H1 (cell line): Measurements from ENCODE around the gene DNAJA3. TPM values are rescaled to one million over a fixed set of nuclear protein-coding genes. Genes with fewer than 3 reads are reported as not detected.

Experiments
- CTCF ChIA-PET: fragments of 300-600 bp; sonication (Branson Sonifier 250); formaldehyde crosslinking; loops from one replicate; lab custom pipeline; 2021; ENCODE audit not compliant: partially characterized antibody; lab: Charles Lee
- POLR2A ChIA-PET: fragments of 300-600 bp; sonication (Branson Sonifier 250); formaldehyde crosslinking; loops from one replicate; lab custom pipeline; 2021; ENCODE audit warnings: inconsistent platforms; ENCODE audit not compliant: partially characterized antibody; lab: Charles Lee
- DNase-seq, 2 experiments: peaks; one replicate each; pipeline versions ENCODE4 v3.0.0 to v3.0.0-alpha.2; 2010 to 2022; ENCODE audit warnings: low spot score in 2 of 2, low read depth in 1 of 2, mixed read lengths in 1 of 2
- FAIRE-seq: peaks from 2 replicates; lab custom pipeline; 2011; peaks lifted over from hg19 to GRCh38; lab: Jason Lieb, UNC
- H2AFZ ChIP-seq: 2 replicates; pipeline ENCODE4 v1.8.1; 2012; ENCODE audit warnings: low read length, inconsistent platforms
- H2AK5ac ChIP-seq: 2 replicates; pipeline ENCODE4 v1.6.1; 2013; ENCODE audit warnings: low read depth, low read length
- H2BK120ac ChIP-seq: replicated peaks from 2 replicates; pipeline ENCODE3; 2013; ENCODE audit warnings: low read depth, low read length, inconsistent platforms
- H2BK12ac ChIP-seq: 2 replicates; pipeline ENCODE4 v1.6.1; 2013; ENCODE audit warnings: low read depth, low read length
- H2BK15ac ChIP-seq: 2 replicates; pipeline ENCODE4 v1.6.1; 2013; ENCODE audit warnings: low read length
- H2BK20ac ChIP-seq: 2 replicates; pipeline ENCODE4 v1.6.1; 2013; ENCODE audit warnings: low read length
- H2BK5ac ChIP-seq: 2 replicates; pipeline ENCODE4 v1.6.1; 2013; ENCODE audit warnings: low read depth, low read length
- H3K14ac ChIP-seq: 2 replicates; pipeline ENCODE4 v1.6.1; 2013; ENCODE audit warnings: inconsistent platforms; ENCODE audit not compliant: insufficient read length
- H3K18ac ChIP-seq: 2 replicates; pipeline ENCODE4 v1.6.1; 2013; ENCODE audit warnings: low read length; ENCODE audit errors: extremely low read depth
- H3K23ac ChIP-seq: 2 replicates; pipeline ENCODE4 v1.6.1; 2013; ENCODE audit warnings: inconsistent platforms; ENCODE audit not compliant: insufficient read length
- H3K23me2 ChIP-seq: 2 replicates; pipeline ENCODE4 v1.6.1; 2013; ENCODE audit warnings: low read depth, low read length
- H3K27ac ChIP-seq: 2 replicates; pipeline ENCODE4 v1.6.1; 2011; ENCODE audit warnings: low read depth, low read length, inconsistent platforms
- H3K27me3 ChIP-seq, 4 experiments: replicated peaks in 1 of 4; 1 replicate in 1 of 4; 2 replicates in 3 of 4; pipeline versions ENCODE4 v1.6.1 to v1.8.1; 2011 to 2013; ENCODE audit warnings: low read length in 3 of 4, mild to moderate bottlenecking in 3 of 4, inconsistent platforms in 2 of 4, mixed read lengths in 2 of 4, moderate library complexity in 1 of 4; ENCODE audit not compliant: control insufficient read depth in 3 of 4, insufficient read depth in 3 of 4; ENCODE audit errors: extremely low read depth in 1 of 4
- H3K36me3 ChIP-seq, 4 experiments: 2 replicates each; pipeline versions ENCODE4 v1.6.1 to v1.8.1; 2011 to 2013; ENCODE audit warnings: mild to moderate bottlenecking in 4 of 4, low read length in 3 of 4, moderate library complexity in 2 of 4, control low read depth in 1 of 4, inconsistent platforms in 1 of 4; ENCODE audit not compliant: insufficient read depth in 4 of 4, control insufficient read depth in 2 of 4
- H3K4ac ChIP-seq: replicated peaks from 2 replicates; pipeline ENCODE3; 2013; ENCODE audit warnings: low read length, low read depth, mixed read lengths, inconsistent platforms; ENCODE audit not compliant: insufficient read length
- H3K4me1 ChIP-seq, 4 experiments: replicated peaks in 1 of 4; 1 replicate in 1 of 4; 2 replicates in 3 of 4; pipeline versions ENCODE4 v1.6.1 to v1.8.1; 2011 to 2013; ENCODE audit warnings: low read length in 3 of 4, inconsistent platforms in 2 of 4, mixed read lengths in 1 of 4; ENCODE audit not compliant: insufficient read depth in 4 of 4, control insufficient read depth in 3 of 4
- H3K4me2 ChIP-seq, 2 experiments: 2 replicates each; pipeline versions ENCODE4 v1.6.1 to v1.8.1; 2011 to 2013; ENCODE audit warnings: low read depth in 2 of 2, low read length in 2 of 2, control low read depth in 1 of 2, inconsistent platforms in 1 of 2, mild to moderate bottlenecking in 1 of 2; ENCODE audit not compliant: insufficient read depth in 1 of 2
- H3K4me3 ChIP-seq, 4 experiments: fragments of 200-600, 300-600 bp in 1 of 4; sonication (generic), shearing (Covaris generic), sonication (Bioruptor Twin) in 1 of 4; 2 replicates each; pipeline versions ENCODE4 v1.5.1 to v1.8.1; 2011 to 2016; ENCODE audit warnings: low read length in 4 of 4, low read depth in 3 of 4, control low read depth in 2 of 4, inconsistent platforms in 2 of 4, mild to moderate bottlenecking in 2 of 4, mixed read lengths in 1 of 4, moderate library complexity in 1 of 4; ENCODE audit not compliant: insufficient read depth in 2 of 4; ENCODE audit errors: extremely low read depth in 1 of 4
- H3K56ac ChIP-seq: replicated peaks from 2 replicates; pipeline ENCODE3; 2013; ENCODE audit warnings: low read depth, mild to moderate bottlenecking, mixed read lengths, low read length, inconsistent platforms; ENCODE audit not compliant: insufficient read length
- H3K79me1 ChIP-seq: 2 replicates; pipeline ENCODE4 v1.6.1; 2013; ENCODE audit warnings: low read depth, low read length, control low read depth
- H3K79me2 ChIP-seq, 2 experiments: 2 replicates each; pipeline versions ENCODE4 v1.6.1 to v1.8.1; 2012 to 2013; ENCODE audit warnings: low read length in 2 of 2, mild to moderate bottlenecking in 2 of 2, inconsistent platforms in 1 of 2; ENCODE audit not compliant: insufficient read depth in 2 of 2, control insufficient read depth in 1 of 2
- H3K9ac ChIP-seq, 4 experiments: replicated peaks in 1 of 4; 1 replicate in 1 of 4; 2 replicates in 3 of 4; pipeline versions ENCODE4 v1.6.1 to v1.8.1; 2011 to 2013; ENCODE audit warnings: low read depth in 3 of 4, low read length in 3 of 4, control low read depth in 2 of 4, mild to moderate bottlenecking in 2 of 4, moderate library complexity in 2 of 4, inconsistent platforms in 1 of 4; ENCODE audit errors: extremely low read depth in 1 of 4
- H3K9me3 ChIP-seq, 2 experiments: 2 replicates each; pipeline versions ENCODE4 v1.6.1 to v1.8.1; 2012 to 2013; ENCODE audit warnings: mild to moderate bottlenecking in 2 of 2, moderate library complexity in 2 of 2, control low read depth in 1 of 2, inconsistent platforms in 1 of 2, low read depth in 1 of 2, low read length in 1 of 2, mixed read lengths in 1 of 2; ENCODE audit not compliant: insufficient read depth in 2 of 2
- H4K20me1 ChIP-seq, 2 experiments: replicated peaks in 1 of 2; 2 replicates each; pipeline versions ENCODE3 to v1.8.1; 2011 to 2013; ENCODE audit warnings: inconsistent platforms in 2 of 2, low read length in 2 of 2, mild to moderate bottlenecking in 1 of 2; ENCODE audit not compliant: insufficient read depth in 2 of 2, control insufficient read depth in 1 of 2
- H4K5ac ChIP-seq: 2 replicates; pipeline ENCODE4 v1.6.1; 2013; ENCODE audit warnings: low read length, low read depth, mixed read lengths, inconsistent platforms; ENCODE audit not compliant: insufficient read length
- H4K8ac ChIP-seq: 2 replicates; pipeline ENCODE4 v1.8.0; 2013; ENCODE audit warnings: mild to moderate bottlenecking, moderate library complexity, low read length, inconsistent platforms; ENCODE audit not compliant: insufficient read depth; ENCODE audit errors: extremely low read depth
- H4K91ac ChIP-seq: replicated peaks from 2 replicates; pipeline ENCODE3; 2013; ENCODE audit warnings: low read length, mixed read lengths, inconsistent platforms; ENCODE audit not compliant: insufficient read length
- EZH2 ChIP-seq: fragments of 200-600 bp; sonication (generic); IDR thresholded peaks from 2 replicates; pipeline ENCODE4 v1.7.1; 2012; ENCODE audit warnings: low read depth, mild to moderate bottlenecking, moderate library complexity, low read length, inconsistent platforms; ENCODE audit not compliant: severe bottlenecking
- FOSL1 ChIP-seq: IDR thresholded peaks from 2 replicates; pipeline ENCODE4 v1.6.1; 2011; ENCODE audit warnings: mild to moderate bottlenecking, low read depth, low read length, moderate library complexity; ENCODE audit not compliant: insufficient read depth
- KDM1A ChIP-seq: fragments of 200-600, 300-600 bp; sonication (generic); IDR thresholded peaks from 2 replicates; pipeline ENCODE4 v1.7.1; 2016; ENCODE audit warnings: mild to moderate bottlenecking, low read length, borderline replicate concordance
- RBBP5 ChIP-seq: IDR thresholded peaks from 2 replicates; pipeline ENCODE4 v1.7.1; 2012; ENCODE audit warnings: low read depth, mild to moderate bottlenecking, inconsistent platforms, low read length, moderate library complexity, borderline replicate concordance
- RFX5 ChIP-seq: IDR thresholded peaks from 2 replicates; pipeline ENCODE4 v1.6.1; 2011; ENCODE audit warnings: low read depth, low read length, improper control_type of control experiment, borderline replicate concordance
- SP4 ChIP-seq: IDR thresholded peaks from 2 replicates; pipeline ENCODE4 v1.6.1; 2012; ENCODE audit warnings: low read length, inconsistent platforms
- TEAD4 ChIP-seq: IDR thresholded peaks from 2 replicates; pipeline ENCODE4 v1.6.1; 2012; ENCODE audit warnings: low read depth, low read length, inconsistent platforms, mixed read lengths
- ZNF274 ChIP-seq: IDR thresholded peaks from 2 replicates; pipeline ENCODE4 v1.7.0; 2012; ENCODE audit warnings: low read length, borderline replicate concordance; ENCODE audit errors: extremely low read depth
- WGBS, 2 experiments: shearing (Covaris generic) in 1 of 2; methylation state at CpG; one replicate each; pipeline versions ENCODE4 v1.1.6 to v1.1.7; 2013 to 2015; ENCODE audit warnings: low lambda C conversion rate in 2 of 2, mixed read lengths in 2 of 2, inconsistent platforms in 1 of 2, low coverage in 1 of 2, missing lambda C conversion rate in 1 of 2; ENCODE audit not compliant: insufficient replicate concordance in 2 of 2, insufficient coverage in 1 of 2, insufficient read length in 1 of 2; ENCODE audit errors: extremely low coverage in 1 of 2, missing lambda C conversion rate in 1 of 2; 5-methylcytosine and 5-hydroxymethylcytosine counted together
- polyA plus RNA-seq, 7 experiments: library from polyadenylated mRNA; depleted of rRNA in 3 of 7; stranded (reverse) in 5 of 7; unstranded in 2 of 7; fragments of >200 nt in 5 of 7; fragments of 200-250 nt in 2 of 7; gene quantifications; 1 replicate in 5 of 7; 2 replicates in 1 of 7; 4 replicates in 1 of 7; pipeline versions ENCODE4 v1.2.1 to v1.2.3, GENCODE V29; 2011 to 2013; ENCODE audit warnings: missing spikeins in 2 of 7, mixed read lengths in 2 of 7
- total RNA-seq: library from RNA; stranded (reverse); fragmentation: NEBNext Ultra II Directional; extraction: Animal tissue kit (Norgen Biotek cat#: 25700); gene quantifications from 2 replicates; pipeline ENCODE4 v1.2.1, GENCODE V29; 2021
- TF ChIP-seq, protein P1 (sequence below): IDR thresholded peaks from 2 replicates; pipeline ENCODE4 v1.6.1; 2012; ENCODE audit warnings: low read length, inconsistent platforms

Gene DNAJA3
- total and polyA plus RNA-seq, 2 of the 8 experiments (the other 6 are each of a cell fraction or from before 2014, with no cell fraction given), result 37.3 to 59.1 TPM

GRCh38 chr16:4386951-4387565 lies 38.6 kb upstream of the DNAJA3 start:
- Histone ChIP-seq H2BK120ac (no peak overlapping the region), H3K36me3 (peaks cover 0 to 6% (median 2%) of the 10 kb centered on the region in 4 experiments; a peak in 2 of 8 replicates), H3K79me2 (no peaks in the 10 kb centered on the region), H2BK15ac (no peak overlapping the region), H3K4me1 (peaks cover 1 to 35% (median 30%) of the 10 kb centered on the region in 4 experiments), H2AFZ (no peak overlapping the region), H3K9ac (no peak overlapping the region), H3K4ac (no peak overlapping the region), H2BK5ac (no peak overlapping the region), H4K91ac (no peak overlapping the region), H3K23me2 (no peaks in the 10 kb centered on the region), H3K79me1 (no peaks in the 10 kb centered on the region), H4K20me1 (peaks cover 3 to 7% of the 10 kb centered on the region in 2 experiments), H3K23ac (no peak overlapping the region), H3K4me3 (no peak overlapping the region), H3K27me3 (no peaks in the 10 kb centered on the region), H3K18ac (no peak overlapping the region), H2AK5ac (no peak overlapping the region), H2BK12ac (no peak overlapping the region), H4K8ac (no peak overlapping the region), H3K14ac (no peak overlapping the region), H3K56ac (no peak overlapping the region), H4K5ac (no peak overlapping the region), H3K4me2 (no peak overlapping the region), H3K9me3 (no peaks in the 10 kb centered on the region), H2BK20ac (no peak overlapping the region), H3K27ac (no peak overlapping the region)
- CTCF ChIA-PET, result interaction anchor here (1.3 to 24.8 kb wide), 4 partner anchors 11 to 27 kb away, joined by 5 to 659 read pairs (median 144); no protein-coding TSS in a partner anchor
- 90% methylated on average over 8 of the region's 10 CpGs; no CpG with 5 or more reads in 1 of the 2 experiments for WGBS, 2 experiments
- FAIRE-seq (no peak), DNase-seq (no peak)
- POLR2A ChIA-PET, result interaction anchor here (0.9 to 11.9 kb wide), 5 partner anchors 9 to 115 kb away, joined by 3 to 223 read pairs (median 4); no protein-coding TSS in a partner anchor
- TF ChIP-seq EZH2, result no peak
- TF ChIP-seq, protein P1, sequence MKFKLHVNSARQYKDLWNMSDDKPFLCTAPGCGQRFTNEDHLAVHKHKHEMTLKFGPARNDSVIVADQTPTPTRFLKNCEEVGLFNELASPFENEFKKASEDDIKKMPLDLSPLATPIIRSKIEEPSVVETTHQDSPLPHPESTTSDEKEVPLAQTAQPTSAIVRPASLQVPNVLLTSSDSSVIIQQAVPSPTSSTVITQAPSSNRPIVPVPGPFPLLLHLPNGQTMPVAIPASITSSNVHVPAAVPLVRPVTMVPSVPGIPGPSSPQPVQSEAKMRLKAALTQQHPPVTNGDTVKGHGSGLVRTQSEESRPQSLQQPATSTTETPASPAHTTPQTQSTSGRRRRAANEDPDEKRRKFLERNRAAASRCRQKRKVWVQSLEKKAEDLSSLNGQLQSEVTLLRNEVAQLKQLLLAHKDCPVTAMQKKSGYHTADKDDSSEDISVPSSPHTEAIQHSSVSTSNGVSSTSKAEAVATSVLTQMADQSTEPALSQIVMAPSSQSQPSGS, result no peak
- no peak for TF ChIP-seq FOSL1
- TF ChIP-seq TEAD4, result no peak
- no peak for TF ChIP-seq RFX5
- TF ChIP-seq ZNF274, result no peak
- no peak for TF ChIP-seq KDM1A
- TF ChIP-seq SP4, result no peak
- TF ChIP-seq RBBP5, result no peak
